Natural killer cell treated with Interleukin-12 subunit alpha and Interleukin-12 subunit beta and Interleukin-15 and Interleukin-18, amount 100 ng/mL, for 72 hours (primary cell): Measurements from ENCODE around the gene MMP14. TPM values are rescaled to one million over a fixed set of nuclear protein-coding genes. Genes with fewer than 3 reads are reported as not detected.
"Not testable (repeated sequence)": the region's sequence is repeated elsewhere in the genome, so short reads cannot be mapped to it uniquely, and the experiment has no call there.

Source experiments
- ATAC-seq, 2 donors: fragments of 150-1000 bp; cut with Tn5 transposase in 1 of 2; sonication (Bioruptor Pico), chemical (Tn5 transposase) in 1 of 2; 2 replicates each; pipeline ENCODE4 v1.10.0; 2021
- DNase-seq: peaks from one replicate; pipeline ENCODE4 v3.0.0; 2022; ENCODE audit warnings: low spot score
- H3K27ac Mint-ChIP-seq, 2 donors: 1 replicate in 1 of 2; 2 replicates in 1 of 2; pipeline ENCODE4 v1.8.0; 2022; ENCODE audit warnings: mixed read lengths in 2 of 2, mild to moderate bottlenecking in 1 of 2, moderate library complexity in 1 of 2
- H3K27me3 Mint-ChIP-seq, 2 donors: 1 replicate in 1 of 2; 2 replicates in 1 of 2; pipeline ENCODE4 v1.8.0; 2022; ENCODE audit warnings: mixed read lengths in 2 of 2
- H3K36me3 Mint-ChIP-seq: one replicate; pipeline ENCODE4 v1.8.0; 2022; ENCODE audit warnings: mixed read lengths
- H3K4me1 Mint-ChIP-seq, 2 donors: 1 replicate in 1 of 2; 2 replicates in 1 of 2; pipeline ENCODE4 v1.8.0; 2022; ENCODE audit warnings: low read depth in 2 of 2, mixed read lengths in 2 of 2, mild to moderate bottlenecking in 1 of 2
- H3K4me3 Mint-ChIP-seq: one replicate; pipeline ENCODE4 v1.8.0; 2022; ENCODE audit warnings: mixed read lengths
- H3K9me3 Mint-ChIP-seq: 2 replicates; pipeline ENCODE4 v1.8.0; 2022; ENCODE audit warnings: mixed read lengths
- total RNA-seq, 2 donors: library from RNA; stranded (reverse); gene quantifications; one replicate each; pipeline ENCODE4 v1.2.3, GENCODE V29; 2022

Gene MMP14
- 1 to 10 TPM; 3.7 to 8.0 TPM for total RNA-seq

GRCh38 chr14:22836301-22837113, at the start of gene MMP14:
Gene MMP14 (plus strand): TSS chr14:22836585. CDS start chr14:22836818, 233 bp downstream.
- H3K36me3 Mint-ChIP-seq = peaks cover 15% of the 10 kb centered on the region
- H3K27ac Mint-ChIP-seq = no peak within 1 kb of the TSS
- peaks cover 12 to 25% of the 10 kb centered on the region in 2 donors for H3K27me3 Mint-ChIP-seq
- DNase-seq (no peak), ATAC-seq (no peak)
- H3K9me3 Mint-ChIP-seq = no peaks in the 10 kb centered on the region
- peak within 1 kb of the TSS; percentile 64 for H3K4me3 Mint-ChIP-seq
- H3K4me1 Mint-ChIP-seq = peaks cover 13 to 19% of the 10 kb centered on the region in 2 donors

GRCh38 chr14:22786685-22787084, 49.7 kb upstream of the MMP14 start:
- H3K4me1 Mint-ChIP-seq = no peaks in the 10 kb centered on the region
- H3K27me3 Mint-ChIP-seq = peaks cover 0 to 12% of the 10 kb centered on the region in 2 donors
- ATAC-seq = no peak

GRCh38 chr14:22791301-22791700, 45.1 kb upstream of the MMP14 start:
- H3K4me3 Mint-ChIP-seq = no peak overlapping the region
- H3K36me3 Mint-ChIP-seq = no peaks in the 10 kb centered on the region
- no peak overlapping the region for H3K27ac Mint-ChIP-seq
- H3K4me1 Mint-ChIP-seq = no peaks in the 10 kb centered on the region
- ATAC-seq (no peak), DNase-seq (no peak)
- H3K27me3 Mint-ChIP-seq = peaks cover 7 to 19% of the 10 kb centered on the region in 2 donors
- no peaks in the 10 kb centered on the region for H3K9me3 Mint-ChIP-seq

More at GRCh38 chr14:22786685-22787084, 49.7 kb upstream of the MMP14 start:
- no peak for DNase-seq
- H3K36me3 Mint-ChIP-seq = no peaks in the 10 kb centered on the region
- H3K27ac Mint-ChIP-seq = no peak overlapping the region
- H3K4me3 Mint-ChIP-seq = no peak overlapping the region
- H3K9me3 Mint-ChIP-seq = no peaks in the 10 kb centered on the region

- Mint-ChIP-seq H3K27ac (no peak overlapping the region), H3K4me1 (no peaks in the 10 kb centered on the region)
Observed at GRCh38 chr14:22792158-22792557, 44.2 kb upstream of the MMP14 start.

GRCh38 chr14:22793550-22793949, 42.8 kb upstream of the MMP14 start:
- DNase-seq, H3K9me3 Mint-ChIP-seq, H3K27ac Mint-ChIP-seq, H3K36me3 Mint-ChIP-seq, H3K4me1 Mint-ChIP-seq, H3K4me3 Mint-ChIP-seq, ATAC-seq: not testable (repeated sequence)
- peaks cover 13 to 26% of the 10 kb centered on the region in 2 donors for H3K27me3 Mint-ChIP-seq

More at GRCh38 chr14:22792158-22792557, 44.2 kb upstream of the MMP14 start:
- Mint-ChIP-seq H3K36me3 (no peaks in the 10 kb centered on the region), H3K27me3 (peaks cover 7 to 24% of the 10 kb centered on the region in 2 donors), H3K9me3 (no peaks in the 10 kb centered on the region), H3K4me3 (no peak overlapping the region)
- DNase-seq (no peak), ATAC-seq (no peak)

DNA sequence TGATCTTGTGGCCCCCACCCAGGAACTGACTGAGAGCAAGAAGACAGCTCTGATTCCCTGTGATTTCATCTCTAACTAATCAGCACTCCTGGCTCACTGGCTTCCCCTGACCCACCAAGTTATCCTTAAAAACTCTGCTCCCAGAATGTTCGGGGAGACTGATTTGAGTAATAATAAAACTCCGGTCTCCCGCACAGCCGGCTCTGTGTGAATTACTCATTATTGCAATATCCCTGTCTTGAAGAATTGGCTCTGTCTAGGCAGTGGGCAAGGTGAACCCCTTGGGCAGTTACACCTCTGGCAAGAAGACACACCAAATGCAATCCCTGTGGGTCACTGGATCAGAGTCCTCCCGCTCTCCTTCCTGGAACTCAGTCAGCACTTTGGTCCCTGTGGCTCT, 42.4 kb upstream of the MMP14 start:
- ATAC-seq (no peak), DNase-seq (no peak)
- H3K9me3 Mint-ChIP-seq = no peaks in the 10 kb centered on the region
- peaks cover 17 to 28% of the 10 kb centered on the region in 2 donors for H3K27me3 Mint-ChIP-seq
- no peaks in the 10 kb centered on the region for H3K4me1 Mint-ChIP-seq
- no peak overlapping the region for H3K4me3 Mint-ChIP-seq
- H3K36me3 Mint-ChIP-seq = no peaks in the 10 kb centered on the region
- no peak overlapping the region for H3K27ac Mint-ChIP-seq

DNA sequence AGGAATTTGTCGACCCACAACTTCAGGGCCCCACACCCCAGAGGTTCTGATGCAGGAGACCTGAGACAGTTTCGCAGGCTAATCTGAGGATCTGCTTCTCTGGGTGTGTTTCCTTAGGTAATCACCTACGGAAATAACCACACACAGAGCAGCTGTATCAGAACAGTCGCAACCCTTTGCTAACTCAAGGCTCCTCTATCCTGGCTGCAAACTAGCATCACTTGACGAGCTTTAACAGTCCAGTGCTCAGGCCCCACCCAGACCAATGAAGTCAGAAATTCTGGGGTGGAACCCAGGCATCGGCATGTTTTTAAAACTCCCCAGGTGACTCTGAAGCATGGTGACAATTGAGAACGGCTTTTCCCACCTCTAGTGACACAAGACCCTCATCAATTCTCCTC, 41.8 kb upstream of the MMP14 start:
- no peak overlapping the region for H3K27ac Mint-ChIP-seq
- H3K4me1 Mint-ChIP-seq = no peaks in the 10 kb centered on the region
- H3K9me3 Mint-ChIP-seq = no peaks in the 10 kb centered on the region
- peaks cover 23 to 31% of the 10 kb centered on the region in 2 donors for H3K27me3 Mint-ChIP-seq
- no peak for DNase-seq
- H3K36me3 Mint-ChIP-seq = no peaks in the 10 kb centered on the region
- no peak for ATAC-seq
- H3K4me3 Mint-ChIP-seq = no peak overlapping the region

- ATAC-seq (no peak), DNase-seq (no peak)
- Mint-ChIP-seq H3K4me3 (no peak overlapping the region), H3K27ac (no peak overlapping the region), H3K4me1 (no peaks in the 10 kb centered on the region), H3K9me3 (no peaks in the 10 kb centered on the region), H3K27me3 (peaks cover 35 to 36% of the 10 kb centered on the region in 2 donors), H3K36me3 (no peaks in the 10 kb centered on the region)
Observed at GRCh38 chr14:22796087-22796707, 40.2 kb upstream of the MMP14 start.

- Mint-ChIP-seq H3K36me3 (no peaks in the 10 kb centered on the region), H3K4me1 (no peaks in the 10 kb centered on the region), H3K27ac (no peak overlapping the region), H3K9me3 (no peaks in the 10 kb centered on the region), H3K4me3 (no peak overlapping the region), H3K27me3 (peaks cover 36 to 44% of the 10 kb centered on the region in 2 donors)
- DNase-seq (no peak), ATAC-seq (no peak)
Observed at GRCh38 chr14:22797017-22797917, 39.1 kb upstream of the MMP14 start.

DNA sequence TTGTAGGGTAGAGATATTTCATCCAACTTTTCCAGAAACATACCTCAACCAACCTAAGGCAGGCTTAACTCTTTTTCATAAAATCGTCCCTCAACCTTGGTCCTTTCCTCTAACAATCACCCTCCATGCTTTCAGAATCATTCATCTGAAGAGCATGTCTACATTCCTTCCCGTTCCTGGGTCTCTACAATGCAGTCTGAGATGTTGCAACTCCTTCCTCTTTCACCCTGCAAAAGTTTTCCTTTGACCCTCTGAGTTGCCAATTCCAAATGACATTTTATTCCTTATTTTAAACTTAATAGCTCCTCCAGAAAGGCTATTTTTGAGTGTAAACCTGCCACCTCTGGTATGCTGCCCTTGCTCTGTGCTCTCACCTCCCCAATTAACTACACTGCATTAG, 37.9 kb upstream of the MMP14 start:
- Mint-ChIP-seq H3K36me3 (no peaks in the 10 kb centered on the region), H3K9me3 (no peaks in the 10 kb centered on the region), H3K4me1 (no peaks in the 10 kb centered on the region), H3K4me3 (no peak overlapping the region), H3K27me3 (peaks cover 42 to 55% of the 10 kb centered on the region in 2 donors), H3K27ac (no peak overlapping the region)
- no peak for ATAC-seq
- DNase-seq = no peak

DNA sequence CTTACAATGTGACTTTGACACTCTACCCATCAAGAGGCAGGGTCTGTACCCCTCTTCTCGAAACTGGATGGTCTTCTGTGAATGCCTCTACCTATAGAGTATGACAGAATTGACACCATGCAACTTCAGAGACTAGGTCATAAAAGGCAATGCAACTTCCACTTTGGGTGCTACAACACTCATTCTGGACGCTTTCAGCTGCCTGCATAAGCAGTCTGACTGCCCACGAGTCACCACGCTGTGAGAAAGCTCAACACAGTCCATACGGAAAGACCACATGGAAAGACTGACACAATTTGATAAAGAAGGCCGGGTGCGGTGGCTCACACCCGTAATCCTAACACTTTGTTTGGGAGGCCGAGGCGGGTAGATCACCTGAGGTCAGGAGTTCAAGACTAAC, 36.0 kb upstream of the MMP14 start:
- H3K4me1 Mint-ChIP-seq = no peaks in the 10 kb centered on the region
- no peak for DNase-seq
- no peak overlapping the region for H3K27ac Mint-ChIP-seq
- H3K27me3 Mint-ChIP-seq = peaks cover 46 to 69% of the 10 kb centered on the region in 2 donors
- H3K9me3 Mint-ChIP-seq = no peaks in the 10 kb centered on the region
- ATAC-seq = no peak
- H3K4me3 Mint-ChIP-seq = no peak overlapping the region
- H3K36me3 Mint-ChIP-seq = no peaks in the 10 kb centered on the region

- no peak overlapping the region for H3K4me3 Mint-ChIP-seq
- DNase-seq = no peak
- no peaks in the 10 kb centered on the region for H3K9me3 Mint-ChIP-seq
- no peak for ATAC-seq
- no peaks in the 10 kb centered on the region for H3K4me1 Mint-ChIP-seq
- H3K27ac Mint-ChIP-seq = no peak overlapping the region
- H3K36me3 Mint-ChIP-seq = no peaks in the 10 kb centered on the region
- H3K27me3 Mint-ChIP-seq = peaks cover 40 to 65% of the 10 kb centered on the region in 2 donors
Observed at GRCh38 chr14:22801716-22802115, 34.7 kb upstream of the MMP14 start.

- H3K27me3 Mint-ChIP-seq = peaks cover 43 to 75% of the 10 kb centered on the region in 2 donors
Observed at GRCh38 chr14:22802860-22803686, 33.3 kb upstream of the MMP14 start.

More at GRCh38 chr14:22802860-22803686, 33.3 kb upstream of the MMP14 start:
- H3K4me3 Mint-ChIP-seq = no peak overlapping the region
- ATAC-seq (no peak), DNase-seq (no peak)
- H3K27ac Mint-ChIP-seq = no peak overlapping the region
- H3K9me3 Mint-ChIP-seq = no peaks in the 10 kb centered on the region
- H3K36me3 Mint-ChIP-seq = no peaks in the 10 kb centered on the region
- H3K4me1 Mint-ChIP-seq = no peaks in the 10 kb centered on the region
